ENCODE data around the gene ALS2.

DNA sequence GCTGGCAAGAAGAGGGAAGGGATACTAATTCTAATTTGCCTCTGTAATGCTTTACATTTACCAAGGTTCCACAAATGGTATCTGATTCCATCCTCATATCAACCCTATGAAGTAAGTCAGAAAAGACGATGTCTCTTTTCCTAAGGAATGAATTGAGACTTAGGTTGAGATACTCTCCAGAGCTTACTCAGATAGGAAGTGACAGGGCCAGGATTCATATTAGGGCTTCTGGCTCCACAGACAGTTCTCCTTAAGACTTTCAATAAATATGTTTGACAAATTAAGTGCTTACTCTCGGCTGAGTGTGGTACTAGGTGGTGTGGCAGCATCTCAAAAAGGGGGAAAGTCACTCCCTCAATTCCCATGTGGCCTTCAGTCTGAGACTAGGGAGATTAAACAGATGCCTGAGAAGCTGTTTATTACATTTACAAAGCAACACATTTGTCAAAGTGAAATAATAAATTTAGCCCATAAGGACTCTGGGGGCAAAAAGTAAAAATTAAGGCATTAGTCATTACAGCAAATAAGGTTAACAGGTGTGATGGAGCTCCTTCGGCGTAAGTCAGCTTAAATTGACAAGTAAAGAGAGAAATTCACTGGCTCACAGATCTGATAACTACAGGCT is 39.8 kb upstream of the ALS2 start:
- TF ChIP-seq POLR2A (IDR thresholded peaks at IDR 0.05) = no peak
- TF ChIP-seq, protein P1, sequence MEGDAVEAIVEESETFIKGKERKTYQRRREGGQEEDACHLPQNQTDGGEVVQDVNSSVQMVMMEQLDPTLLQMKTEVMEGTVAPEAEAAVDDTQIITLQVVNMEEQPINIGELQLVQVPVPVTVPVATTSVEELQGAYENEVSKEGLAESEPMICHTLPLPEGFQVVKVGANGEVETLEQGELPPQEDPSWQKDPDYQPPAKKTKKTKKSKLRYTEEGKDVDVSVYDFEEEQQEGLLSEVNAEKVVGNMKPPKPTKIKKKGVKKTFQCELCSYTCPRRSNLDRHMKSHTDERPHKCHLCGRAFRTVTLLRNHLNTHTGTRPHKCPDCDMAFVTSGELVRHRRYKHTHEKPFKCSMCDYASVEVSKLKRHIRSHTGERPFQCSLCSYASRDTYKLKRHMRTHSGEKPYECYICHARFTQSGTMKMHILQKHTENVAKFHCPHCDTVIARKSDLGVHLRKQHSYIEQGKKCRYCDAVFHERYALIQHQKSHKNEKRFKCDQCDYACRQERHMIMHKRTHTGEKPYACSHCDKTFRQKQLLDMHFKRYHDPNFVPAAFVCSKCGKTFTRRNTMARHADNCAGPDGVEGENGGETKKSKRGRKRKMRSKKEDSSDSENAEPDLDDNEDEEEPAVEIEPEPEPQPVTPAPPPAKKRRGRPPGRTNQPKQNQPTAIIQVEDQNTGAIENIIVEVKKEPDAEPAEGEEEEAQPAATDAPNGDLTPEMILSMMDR (IDR thresholded peaks at IDR 0.05) = no peak

All from testis (tissue), 2 donors.